Measurements from ENCODE around the gene TOMM20.

- TF ChIP-seq CTCF (conservative IDR thresholded peaks at IDR 0.05 in 1 of 2, IDR thresholded peaks at IDR 0.05 in 1 of 2; ENCODE audit: low read depth in 1 of 2, low read length in 2 of 2) (no peak), EZH2 (IDR thresholded peaks at IDR 0.05; ENCODE audit: low read length, missing control alignments) (no peak)
Observed at GRCh38 chr1:235076504-235077162, 52.0 kb downstream of the TOMM20 start.
